HepG2 (cell line): ENCODE results near the gene KCTD1. TPM values are rescaled to one million over a fixed set of nuclear protein-coding genes. Genes with fewer than 3 reads are reported as not detected.
A peak's percentile ranks its signal among the peaks of the same experiment; 100 is the strongest.

Experiments
- ATAC-seq: fragments of 200-7000 bp; cut with Tn5 transposase; 3 replicates; pipeline ENCODE4 v1.9.1; 2020; ENCODE audit warnings: mild to moderate bottlenecking, moderate library complexity
- BruUV-seq: library from RNA; stranded (reverse); fragments of 400-500 nt; replicated peaks from 2 replicates; lab custom pipeline; 2021; lab: Mats Ljungman, UMichigan
- CTCF ChIA-PET: fragments of 300-600 bp; formaldehyde crosslinking; extraction: SDS; loops from one replicate; lab custom pipeline; 2021; ENCODE audit warnings: low total read pairs, inconsistent platforms, low intra/inter-chr PET ratio; lab: Yijun Ruan, JAX
- POLR2A ChIA-PET: fragments of 350-600 bp; sonication (Branson Sonifier 250); formaldehyde crosslinking; loops from one replicate; lab custom pipeline; 2020; ENCODE audit warnings: antibody characterized with exemption, inconsistent platforms; lab: Yijun Ruan, JAX
- DNase-seq: peaks from one replicate; pipeline ENCODE4 v3.0.0-alpha.2; 2015; ENCODE audit warnings: low spot score
- FAIRE-seq: peaks from 3 replicates; lab custom pipeline; 2011; peaks lifted over from hg19 to GRCh38; lab: Jason Lieb, UNC
- H2AFZ ChIP-seq: one replicate; pipeline ENCODE4 v1.6.1; 2011; ENCODE audit warnings: low read length, inconsistent platforms
- H3K27ac ChIP-seq: fragments of 300-600 bp; 3 replicates; pipeline ENCODE4 v1.8.0; 2011; ENCODE audit warnings: mixed run types, mild to moderate bottlenecking, mixed read lengths, low read length, inconsistent platforms; ENCODE audit not compliant: insufficient read depth; ENCODE audit errors: extremely low read length
- H3K27me3 ChIP-seq, 2 experiments: fragments of 200-600 bp in 1 of 2; 2 replicates in 1 of 2; 3 replicates in 1 of 2; pipeline versions ENCODE4 v1.6.0 to v1.8.0; 2011; ENCODE audit warnings: low read length in 2 of 2, mild to moderate bottlenecking in 2 of 2, moderate library complexity in 2 of 2, inconsistent platforms in 1 of 2; ENCODE audit not compliant: insufficient read depth in 2 of 2, control insufficient read depth in 1 of 2
- H3K36me3 ChIP-seq, 2 experiments: fragments of 200-600 bp in 1 of 2; replicated peaks in 1 of 2; 2 replicates in 1 of 2; 3 replicates in 1 of 2; pipeline versions ENCODE4 v1.5.1 to v1.8.0; 2011; ENCODE audit warnings: low read length in 2 of 2, inconsistent platforms in 1 of 2; ENCODE audit not compliant: insufficient read depth in 2 of 2, control insufficient read depth in 1 of 2
- H3K4me1 ChIP-seq: 2 replicates; pipeline ENCODE4 v1.5.1; 2012; ENCODE audit warnings: low read length, inconsistent platforms; ENCODE audit not compliant: insufficient read depth
- H3K4me2 ChIP-seq: 2 replicates; pipeline ENCODE4 v1.6.0; 2011; ENCODE audit warnings: low read depth, low read length, inconsistent platforms
- H3K4me3 ChIP-seq, 3 experiments: fragments of 200-600 bp in 1 of 3; sonication (generic), shearing (Covaris generic) in 1 of 3; replicated peaks in 1 of 3; 2 replicates each; pipeline ENCODE4 v1.5.1; 2011 to 2016; ENCODE audit warnings: low read length in 3 of 3, inconsistent platforms in 2 of 3, low read depth in 2 of 3, mild to moderate bottlenecking in 2 of 3, control low read depth in 1 of 3, mixed read lengths in 1 of 3; ENCODE audit not compliant: insufficient read depth in 1 of 3
- H3K79me2 ChIP-seq: one replicate; pipeline ENCODE4 v1.6.1; 2011; ENCODE audit warnings: low read length, inconsistent platforms; ENCODE audit not compliant: insufficient read depth
- H3K9ac ChIP-seq: 2 replicates; pipeline ENCODE4 v1.6.0; 2011; ENCODE audit warnings: mild to moderate bottlenecking, low read depth, low read length, inconsistent platforms; ENCODE audit not compliant: insufficient read depth
- H3K9me3 ChIP-seq: 2 replicates; pipeline ENCODE4 v1.5.1; 2012; ENCODE audit warnings: mild to moderate bottlenecking, low read length
- H4K20me1 ChIP-seq: 2 replicates; pipeline ENCODE4 v1.6.0; 2011; ENCODE audit warnings: inconsistent platforms, mild to moderate bottlenecking, low read length, moderate library complexity; ENCODE audit not compliant: insufficient read depth
- DMTF1 ChIP-seq: sonication (generic); formaldehyde crosslinking; IDR thresholded peaks from 2 replicates; pipeline ENCODE4 v1.4.0; 2020; ENCODE audit warnings: mild to moderate bottlenecking, missing genetic modification reagents
- LBX2 ChIP-seq: sonication (generic); formaldehyde crosslinking; IDR thresholded peaks from 2 replicates; pipeline ENCODE4 v1.5.0; 2020; ENCODE audit warnings: missing genetic modification reagents, mild to moderate bottlenecking, borderline replicate concordance
- POLR2A ChIP-seq, 2 experiments: IDR thresholded peaks; 2 replicates each; pipeline ENCODE4 v1.6.1; 2011; ENCODE audit warnings: low read depth in 2 of 2, low read length in 2 of 2, mild to moderate bottlenecking in 1 of 2, moderate library complexity in 1 of 2; ENCODE audit not compliant: insufficient read depth in 1 of 2
- POLR2G ChIP-seq: fragments of 200-400 bp; formaldehyde crosslinking; IDR thresholded peaks from 2 replicates; pipeline ENCODE4 v1.6.1; 2018; ENCODE audit warnings: mild to moderate bottlenecking, low read depth, low read length, moderate library complexity
- SP4 ChIP-seq: sonication (generic); formaldehyde crosslinking; IDR thresholded peaks from 2 replicates; pipeline ENCODE4 v1.8.1; 2023; ENCODE audit warnings: mild to moderate bottlenecking, missing genetic modification reagents
- TFDP2 ChIP-seq: sonication (generic); formaldehyde crosslinking; IDR thresholded peaks from 2 replicates; pipeline ENCODE4 v1.4.0; 2020; ENCODE audit warnings: missing genetic modification reagents
- ZNF10 ChIP-seq: sonication (generic); formaldehyde crosslinking; IDR thresholded peaks from 2 replicates; pipeline ENCODE4 v1.4.0; 2020; ENCODE audit warnings: mild to moderate bottlenecking, low read depth, missing genetic modification reagents, borderline replicate concordance
- WGBS: methylation state at CpG from one replicate; pipeline ENCODE4 v1.1.6; 2017; ENCODE audit warnings: low lambda C conversion rate; 5-methylcytosine and 5-hydroxymethylcytosine counted together
- in situ Hi-C: cut with HindIII; loops from 2 replicates; pipeline ENCODE4 v1.10.0; 2017; ENCODE audit warnings: low pct_unique_long_range_greater_than_20kb; ENCODE audit not compliant: extremely low pct_ligation_motif_present
- intact Hi-C: fragments of 100-400 bp; cut with micrococcal nuclease; formaldehyde crosslinking; loops from one replicate; pipeline ENCODE4 v1.10.0; 2022; ENCODE audit not compliant: unreplicated experiment
- polyA plus RNA-seq, 8 experiments: library from polyadenylated mRNA; depleted of rRNA in 3 of 8; stranded (reverse) in 7 of 8; unstranded in 1 of 8; fragments of >200 nt; fragmentation: Illumina TruSeq in 4 of 8; extraction: Trizol in 4 of 8; gene quantifications; 2 replicates each; pipeline versions ENCODE4 v1.2.1 to v1.2.3, GENCODE V29; 2011 to 2016; ENCODE audit warnings: low read depth in 4 of 8, missing spikeins in 1 of 8, mixed read lengths in 1 of 8; ENCODE audit not compliant: insufficient read depth in 1 of 8
- total RNA-seq, 5 experiments: library from RNA; depleted of rRNA; stranded (reverse); fragments of >200 nt; fragmentation: Illumina TruSeq; extraction: Trizol; gene quantifications; 2 replicates each; pipeline ENCODE4 v1.2.3, GENCODE V29; 2016; ENCODE audit warnings: low read depth in 1 of 5
- TF ChIP-seq, protein P1 (sequence below): IDR thresholded peaks from 2 replicates; pipeline ENCODE4 v1.6.1; 2012; ENCODE audit warnings: low read length, improper control_type of control experiment
- TF ChIP-seq, protein P2 (sequence below): fragments of 450-650 bp; IDR thresholded peaks from 2 replicates; pipeline ENCODE4 v1.6.1; 2017

Gene KCTD1
- total and polyA plus RNA-seq, 2 of the 13 experiments (the other 11 are each of a cell fraction or from before 2014, with no cell fraction given): 2.7 to 6.8 TPM

- TF ChIP-seq POLR2G: peak; percentile 68
- TF ChIP-seq POLR2A (IDR thresholded peaks at IDR 0.05; ENCODE audit: insufficient read depth in 1 of 2, low read depth in 2 of 2, low read length in 2 of 2): peak in 1 of 2 experiments; percentile 46; a peak in 1 of 4 replicates
- no peak for TF ChIP-seq ZNF10 (CRISPR knock-in tag)
Observed at GRCh38 chr18:26548415-26549262, at the start of gene KCTD1 (continued).

GRCh38 chr18:26593365-26594320 is 45.3 kb upstream of the KCTD1 start:
- Histone ChIP-seq H2AFZ (no peak overlapping the region), H3K27ac (no peak overlapping the region), H3K4me1 (no peaks in the 10 kb centered on the region), H3K36me3 (no peaks in the 10 kb centered on the region), H3K9me3 (no peaks in the 10 kb centered on the region), H3K79me2 (no peaks in the 10 kb centered on the region), H4K20me1 (no peaks in the 10 kb centered on the region), H3K4me3 (no peak overlapping the region), H3K27me3 (0 out of 5 replicates have a peak, but pooled peaks cover 0 to 6% of the 10 kb centered on the region in 2 experiments), H3K9ac (no peak overlapping the region), H3K4me2 (no peak overlapping the region)
- intact Hi-C loops (no loop called here), in situ Hi-C loops (no loop called here)
- no peak for FAIRE-seq
- CTCF ChIA-PET: no interaction called here
- BruUV-seq: no TSS peak
- WGBS: 3% methylated on average over 2 of the region's 2 CpGs
- ATAC-seq: no peak
- DNase-seq: no peak
- POLR2A ChIA-PET: no interaction called here
- TF ChIP-seq SP4 (CRISPR knock-in tag): no peak
- TF ChIP-seq TFDP2 (CRISPR knock-in tag): no peak
- TF ChIP-seq DMTF1 (CRISPR knock-in tag): no peak
- TF ChIP-seq LBX2: no peak
- TF ChIP-seq, protein P1, sequence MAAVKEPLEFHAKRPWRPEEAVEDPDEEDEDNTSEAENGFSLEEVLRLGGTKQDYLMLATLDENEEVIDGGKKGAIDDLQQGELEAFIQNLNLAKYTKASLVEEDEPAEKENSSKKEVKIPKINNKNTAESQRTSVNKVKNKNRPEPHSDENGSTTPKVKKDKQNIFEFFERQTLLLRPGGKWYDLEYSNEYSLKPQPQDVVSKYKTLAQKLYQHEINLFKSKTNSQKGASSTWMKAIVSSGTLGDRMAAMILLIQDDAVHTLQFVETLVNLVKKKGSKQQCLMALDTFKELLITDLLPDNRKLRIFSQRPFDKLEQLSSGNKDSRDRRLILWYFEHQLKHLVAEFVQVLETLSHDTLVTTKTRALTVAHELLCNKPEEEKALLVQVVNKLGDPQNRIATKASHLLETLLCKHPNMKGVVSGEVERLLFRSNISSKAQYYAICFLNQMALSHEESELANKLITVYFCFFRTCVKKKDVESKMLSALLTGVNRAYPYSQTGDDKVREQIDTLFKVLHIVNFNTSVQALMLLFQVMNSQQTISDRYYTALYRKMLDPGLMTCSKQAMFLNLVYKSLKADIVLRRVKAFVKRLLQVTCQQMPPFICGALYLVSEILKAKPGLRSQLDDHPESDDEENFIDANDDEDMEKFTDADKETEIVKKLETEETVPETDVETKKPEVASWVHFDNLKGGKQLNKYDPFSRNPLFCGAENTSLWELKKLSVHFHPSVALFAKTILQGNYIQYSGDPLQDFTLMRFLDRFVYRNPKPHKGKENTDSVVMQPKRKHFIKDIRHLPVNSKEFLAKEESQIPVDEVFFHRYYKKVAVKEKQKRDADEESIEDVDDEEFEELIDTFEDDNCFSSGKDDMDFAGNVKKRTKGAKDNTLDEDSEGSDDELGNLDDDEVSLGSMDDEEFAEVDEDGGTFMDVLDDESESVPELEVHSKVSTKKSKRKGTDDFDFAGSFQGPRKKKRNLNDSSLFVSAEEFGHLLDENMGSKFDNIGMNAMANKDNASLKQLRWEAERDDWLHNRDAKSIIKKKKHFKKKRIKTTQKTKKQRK: no peak
- TF ChIP-seq, protein P2, sequence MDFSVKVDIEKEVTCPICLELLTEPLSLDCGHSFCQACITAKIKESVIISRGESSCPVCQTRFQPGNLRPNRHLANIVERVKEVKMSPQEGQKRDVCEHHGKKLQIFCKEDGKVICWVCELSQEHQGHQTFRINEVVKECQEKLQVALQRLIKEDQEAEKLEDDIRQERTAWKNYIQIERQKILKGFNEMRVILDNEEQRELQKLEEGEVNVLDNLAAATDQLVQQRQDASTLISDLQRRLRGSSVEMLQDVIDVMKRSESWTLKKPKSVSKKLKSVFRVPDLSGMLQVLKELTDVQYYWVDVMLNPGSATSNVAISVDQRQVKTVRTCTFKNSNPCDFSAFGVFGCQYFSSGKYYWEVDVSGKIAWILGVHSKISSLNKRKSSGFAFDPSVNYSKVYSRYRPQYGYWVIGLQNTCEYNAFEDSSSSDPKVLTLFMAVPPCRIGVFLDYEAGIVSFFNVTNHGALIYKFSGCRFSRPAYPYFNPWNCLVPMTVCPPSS: 0 out of 2 replicates have a peak, but pooled peaks have one; percentile 39
